DND-41 (cell line): ENCODE data around the gene BLID.

Experiments used
- CTCF ChIP-seq: IDR thresholded peaks from 2 replicates; pipeline ENCODE4 v1.5.1; 2012; ENCODE audit warnings: borderline replicate concordance, low read length, moderate library complexity, mild to moderate bottlenecking; ENCODE audit not compliant: poor library complexity, severe bottlenecking; ENCODE audit errors: extremely low read depth
- EZH2 ChIP-seq: IDR thresholded peaks from 3 replicates; pipeline ENCODE4 v1.6.1; 2012; ENCODE audit warnings: borderline replicate concordance, low read depth, mild to moderate bottlenecking, moderate library complexity, low read length, inconsistent platforms; ENCODE audit not compliant: severe bottlenecking

DNA sequence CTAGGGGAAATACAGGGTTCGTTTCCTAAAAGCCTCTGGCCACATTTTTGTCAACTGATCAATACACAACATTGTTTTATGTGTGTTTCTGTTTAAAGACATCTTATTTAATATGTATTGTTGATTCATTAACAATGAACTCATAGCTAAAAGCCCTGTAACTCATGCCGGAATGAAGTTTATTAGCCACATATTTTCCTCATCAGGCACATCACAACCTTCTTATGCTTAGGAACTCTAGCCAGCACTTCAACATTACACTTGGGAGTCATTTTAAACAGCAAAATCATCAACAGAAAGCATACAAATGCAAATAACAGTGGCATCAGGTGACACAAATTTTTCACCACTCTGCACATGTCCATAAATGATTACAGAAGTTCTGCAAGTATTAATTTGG, 15.1 kb upstream of the BLID start:
- TF ChIP-seq CTCF (no peak), EZH2 (no peak)
